ENCODE data around the gene SLC35F3.

DNA sequence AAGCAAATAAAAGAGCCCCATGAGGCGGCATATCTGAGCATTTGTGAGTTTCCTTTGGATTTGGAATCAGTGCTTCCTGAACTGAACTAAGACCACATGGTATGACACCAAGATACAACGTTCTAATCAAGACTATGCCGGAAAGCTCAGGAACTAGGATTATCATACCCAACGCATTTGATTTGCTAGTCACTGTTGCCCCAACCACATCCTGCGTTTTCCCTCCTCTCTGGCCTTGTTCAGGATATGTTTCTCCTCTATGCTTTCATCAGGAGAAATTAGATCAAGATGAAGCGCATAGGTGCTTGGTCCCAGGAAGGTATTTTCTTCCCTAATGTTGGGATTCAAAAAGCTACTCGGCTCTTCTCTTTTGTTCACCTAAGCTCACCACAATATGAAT, 79.3 kb downstream of the SLC35F3 start:
- TF ChIP-seq, protein P1, sequence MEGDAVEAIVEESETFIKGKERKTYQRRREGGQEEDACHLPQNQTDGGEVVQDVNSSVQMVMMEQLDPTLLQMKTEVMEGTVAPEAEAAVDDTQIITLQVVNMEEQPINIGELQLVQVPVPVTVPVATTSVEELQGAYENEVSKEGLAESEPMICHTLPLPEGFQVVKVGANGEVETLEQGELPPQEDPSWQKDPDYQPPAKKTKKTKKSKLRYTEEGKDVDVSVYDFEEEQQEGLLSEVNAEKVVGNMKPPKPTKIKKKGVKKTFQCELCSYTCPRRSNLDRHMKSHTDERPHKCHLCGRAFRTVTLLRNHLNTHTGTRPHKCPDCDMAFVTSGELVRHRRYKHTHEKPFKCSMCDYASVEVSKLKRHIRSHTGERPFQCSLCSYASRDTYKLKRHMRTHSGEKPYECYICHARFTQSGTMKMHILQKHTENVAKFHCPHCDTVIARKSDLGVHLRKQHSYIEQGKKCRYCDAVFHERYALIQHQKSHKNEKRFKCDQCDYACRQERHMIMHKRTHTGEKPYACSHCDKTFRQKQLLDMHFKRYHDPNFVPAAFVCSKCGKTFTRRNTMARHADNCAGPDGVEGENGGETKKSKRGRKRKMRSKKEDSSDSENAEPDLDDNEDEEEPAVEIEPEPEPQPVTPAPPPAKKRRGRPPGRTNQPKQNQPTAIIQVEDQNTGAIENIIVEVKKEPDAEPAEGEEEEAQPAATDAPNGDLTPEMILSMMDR (conservative IDR thresholded peaks at IDR 0.05 in 1 of 2, IDR thresholded peaks at IDR 0.05 in 1 of 2; ENCODE audit: extremely low read depth in 1 of 2, insufficient read depth in 1 of 2, low read depth in 1 of 2, low read length in 2 of 2): no peak
- TF ChIP-seq EZH2 (IDR thresholded peaks at IDR 0.05; ENCODE audit: borderline replicate concordance, low read length): no peak

All from mammary epithelial cell (primary cell).